ENCODE results near the gene GAS6.

Gene GAS6

GRCh38 chr13:113886561-113887112 lies 22.8 kb upstream of the GAS6 start:
- DNase-seq, result no peak

GRCh38 chr13:113884821-113885220 lies 20.9 kb upstream of the GAS6 start:
- no peak for DNase-seq

GRCh38 chr13:113883921-113884804 lies 20.3 kb upstream of the GAS6 start:
- DNase-seq, result no peak

DNA sequence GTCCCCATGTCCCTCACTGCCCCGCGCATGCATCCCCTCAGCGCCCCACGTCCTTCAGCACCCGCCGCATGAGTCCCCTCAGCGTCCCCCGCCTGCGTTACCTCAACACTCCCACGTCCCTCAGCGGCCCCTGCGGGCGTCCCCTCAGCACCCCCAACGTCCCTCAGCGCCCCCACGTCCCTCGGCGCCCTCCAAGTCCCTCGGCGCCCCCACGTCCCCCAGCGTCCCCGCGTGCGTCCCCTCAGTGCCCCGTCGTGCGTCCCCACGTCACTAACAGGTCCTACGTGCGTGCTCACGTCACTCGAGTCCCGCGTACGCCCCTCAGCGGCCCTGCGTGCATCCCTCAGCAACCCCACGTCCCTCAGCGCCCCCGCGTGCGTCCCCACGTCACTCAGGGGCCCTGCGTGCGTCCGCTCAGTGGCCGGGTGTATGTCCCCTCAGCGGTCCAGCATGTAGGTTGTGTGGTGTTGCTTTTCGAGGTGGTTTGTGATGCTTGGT lies 19.5 kb upstream of the GAS6 start:
- no peak for DNase-seq

GRCh38 chr13:113882716-113883115 lies 18.8 kb upstream of the GAS6 start:
- no peak for DNase-seq

- peak; percentile 47 for DNase-seq
These were observed 18.4 kb upstream of the GAS6 start for GRCh38 chr13:113882267-113882630.

- peak; percentile 56 for DNase-seq
These were observed 17.9 kb upstream of the GAS6 start for GRCh38 chr13:113881614-113882266.

DNA sequence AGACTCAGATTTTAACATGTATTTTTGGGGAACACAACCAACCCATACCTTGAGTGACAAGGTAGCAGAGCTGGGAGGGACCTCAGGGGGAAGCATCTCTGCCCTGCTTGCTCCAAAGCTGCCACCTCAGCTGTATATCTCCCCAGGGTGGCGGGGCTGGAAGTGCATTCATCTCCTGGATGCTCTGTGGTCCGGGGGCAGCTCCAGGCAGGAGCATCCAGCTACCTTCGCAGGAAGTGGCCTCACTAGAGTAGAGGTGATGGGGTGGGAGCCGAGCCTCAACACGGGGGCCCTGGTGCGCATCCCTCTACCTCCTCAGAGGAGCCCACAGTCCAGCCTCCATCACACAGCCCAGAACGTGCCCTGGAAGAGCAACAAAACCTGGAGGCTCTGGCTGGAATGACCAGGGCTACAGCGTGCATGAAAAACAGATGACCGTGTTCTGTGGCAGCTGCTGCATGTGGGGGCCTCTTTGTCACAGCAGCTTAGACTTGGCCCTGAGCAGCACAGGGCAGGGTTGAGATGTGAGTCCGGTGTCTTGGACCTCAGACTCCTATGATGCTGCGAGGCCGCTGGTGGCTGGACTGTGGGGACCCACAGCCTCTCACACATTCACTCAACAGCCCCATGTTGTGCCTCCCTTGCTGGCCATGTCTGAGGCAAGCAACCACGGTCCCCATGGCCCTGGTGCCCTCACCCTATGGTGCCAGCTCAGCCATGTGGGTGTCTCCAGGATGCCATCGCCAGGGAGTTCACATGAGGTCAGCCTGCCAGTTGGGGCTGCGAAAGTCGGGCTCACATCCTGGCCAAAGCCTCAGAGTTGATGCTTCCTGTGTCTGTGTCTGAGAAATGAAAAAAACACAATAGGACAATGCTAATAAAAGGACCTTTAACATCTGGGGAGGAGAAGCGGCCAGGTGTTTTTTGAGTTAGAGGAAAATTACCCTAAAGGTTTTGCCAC lies 17.1 kb upstream of the GAS6 start:
- peak; percentile 54 for DNase-seq

GRCh38 chr13:113879494-113880360 lies 15.9 kb upstream of the GAS6 start:
- peak; percentile 35 for DNase-seq

DNA sequence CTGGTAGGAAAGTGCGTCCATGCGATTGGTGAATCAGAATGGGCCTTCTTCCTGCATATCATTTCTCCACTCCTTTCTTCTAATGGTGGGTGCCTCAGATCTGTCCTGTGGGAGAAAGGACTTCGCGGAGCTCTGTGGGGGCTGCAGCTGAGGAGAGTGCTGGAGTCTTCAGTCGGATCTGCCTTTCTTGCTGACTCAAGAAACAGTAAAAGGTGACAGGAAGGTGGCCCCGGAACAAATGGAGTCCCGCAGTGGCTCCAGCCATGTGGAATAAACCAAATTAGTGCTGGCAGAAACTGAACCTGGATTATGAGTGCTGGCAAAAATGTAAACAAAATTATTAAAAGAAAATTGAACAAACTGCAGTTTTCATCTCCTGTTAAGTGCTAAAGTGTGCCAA lies 15.1 kb upstream of the GAS6 start:
- DNase-seq, result peak; percentile 21

DNA sequence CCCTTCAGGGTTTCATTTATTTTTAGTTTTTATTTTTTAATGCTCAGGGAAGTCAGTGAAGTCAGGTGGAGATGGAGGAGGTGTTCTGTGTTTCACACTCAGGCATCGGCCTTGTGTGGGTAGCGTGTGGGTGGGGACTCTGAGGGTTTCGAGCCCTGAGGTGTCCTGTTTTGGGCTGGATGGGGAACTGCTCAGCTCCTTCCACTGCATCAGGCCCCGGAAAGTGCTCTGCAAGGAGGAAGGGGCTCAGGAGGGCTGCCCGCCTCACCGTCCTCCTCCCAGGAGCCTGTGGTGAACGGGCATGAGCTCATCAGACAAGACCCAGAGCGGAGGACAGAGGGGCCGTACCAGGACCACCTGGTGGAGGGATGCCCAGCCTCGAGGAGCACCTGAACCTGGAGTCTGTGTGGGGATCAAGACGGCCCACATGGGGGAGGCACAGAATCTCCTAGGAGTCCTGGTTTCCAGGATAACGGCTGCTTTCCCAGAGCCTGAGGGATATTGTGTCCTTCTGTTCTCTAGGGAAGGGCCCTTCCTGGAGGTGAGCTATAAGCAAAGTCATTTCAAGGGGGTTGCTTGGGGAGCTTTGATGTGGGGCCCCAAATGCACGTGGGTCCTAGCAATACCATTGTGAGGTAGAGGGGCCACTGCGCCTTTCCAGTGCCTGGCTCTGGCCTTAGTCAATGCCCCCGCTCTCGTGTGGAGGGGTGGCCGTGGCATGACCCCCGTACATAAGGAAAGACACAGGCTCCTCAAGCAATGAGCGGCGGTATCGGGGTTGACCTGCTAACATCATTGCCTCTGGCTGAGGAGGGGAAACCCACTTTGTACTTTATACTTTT lies 13.5 kb upstream of the GAS6 start:
- peak; percentile 50 for DNase-seq

GRCh38 chr13:113876346-113877148 lies 12.7 kb upstream of the GAS6 start:
- DNase-seq, result peak; percentile 52

GRCh38 chr13:113875837-113876281 lies 12.0 kb upstream of the GAS6 start:
- DNase-seq, result no peak

GRCh38 chr13:113875429-113875815 lies 11.5 kb upstream of the GAS6 start:
- no peak for DNase-seq

GRCh38 chr13:113874579-113875428 lies 10.9 kb upstream of the GAS6 start:
- no peak for DNase-seq

DNA sequence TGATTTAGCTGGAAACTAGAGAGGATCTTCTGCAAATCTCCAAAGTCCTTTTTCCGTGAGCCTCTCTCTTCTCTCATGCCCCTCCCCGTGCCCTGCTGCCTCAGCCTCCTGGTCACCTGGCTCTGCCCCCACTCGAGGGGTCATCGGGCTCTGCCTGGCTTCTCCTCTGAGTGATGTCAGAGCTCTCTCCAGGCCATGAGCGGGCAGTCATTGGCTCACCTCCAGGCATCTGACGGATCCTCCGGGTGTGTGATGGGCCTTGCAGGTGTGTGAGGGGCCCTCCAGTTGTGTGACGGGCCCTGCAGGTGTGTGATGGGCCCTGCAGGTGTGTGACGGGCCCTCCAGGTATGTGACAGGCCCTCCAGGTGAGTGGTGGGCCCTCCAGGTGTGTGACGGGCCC lies 10.3 kb upstream of the GAS6 start:
- no peak for DNase-seq

- no peak for DNase-seq
These were observed 5.4 kb upstream of the GAS6 start for GRCh38 chr13:113869263-113869662.

DNA sequence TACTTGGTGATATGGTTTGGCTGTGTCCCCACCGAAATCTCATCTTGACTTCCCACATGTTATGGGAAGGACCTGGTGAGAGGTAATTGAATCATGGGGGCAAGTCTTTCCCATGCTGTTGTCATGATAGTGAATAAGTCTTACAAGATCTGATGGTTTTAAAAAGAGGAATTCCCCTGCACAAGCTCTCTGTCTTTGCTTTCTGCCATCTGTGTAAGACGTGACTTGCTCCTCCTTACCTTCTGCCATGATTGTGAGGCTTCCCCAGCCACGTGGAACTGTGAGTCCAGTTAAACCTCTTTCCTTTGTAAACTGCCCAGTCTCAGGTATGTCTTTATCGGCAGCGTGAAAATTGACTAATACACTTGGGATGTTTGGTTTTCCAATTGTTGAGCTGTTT lies 4.0 kb upstream of the GAS6 start:
- DNase-seq, result peak; percentile 32

- no peak for DNase-seq
These were observed 1.6 kb upstream of the GAS6 start for GRCh38 chr13:113865427-113865826.
